HG03521 (cell line): ENCODE data around the gene LRRN4.
"Not testable (repeated sequence)": the region's sequence is repeated elsewhere in the genome, so short reads cannot be mapped to it uniquely, and the experiment has no call there.

Source experiments
- ATAC-seq: cut with Tn5 transposase; IDR thresholded peaks from one replicate; pipeline ENCODE4 v1.9.1; 2021; ENCODE audit warnings: mild to moderate bottlenecking, moderate library complexity; ENCODE audit not compliant: unreplicated experiment

Gene LRRN4

GRCh38 chr20:6060213-6060612 lies 6.4 kb upstream of the LRRN4 start:
- no peak for ATAC-seq

DNA sequence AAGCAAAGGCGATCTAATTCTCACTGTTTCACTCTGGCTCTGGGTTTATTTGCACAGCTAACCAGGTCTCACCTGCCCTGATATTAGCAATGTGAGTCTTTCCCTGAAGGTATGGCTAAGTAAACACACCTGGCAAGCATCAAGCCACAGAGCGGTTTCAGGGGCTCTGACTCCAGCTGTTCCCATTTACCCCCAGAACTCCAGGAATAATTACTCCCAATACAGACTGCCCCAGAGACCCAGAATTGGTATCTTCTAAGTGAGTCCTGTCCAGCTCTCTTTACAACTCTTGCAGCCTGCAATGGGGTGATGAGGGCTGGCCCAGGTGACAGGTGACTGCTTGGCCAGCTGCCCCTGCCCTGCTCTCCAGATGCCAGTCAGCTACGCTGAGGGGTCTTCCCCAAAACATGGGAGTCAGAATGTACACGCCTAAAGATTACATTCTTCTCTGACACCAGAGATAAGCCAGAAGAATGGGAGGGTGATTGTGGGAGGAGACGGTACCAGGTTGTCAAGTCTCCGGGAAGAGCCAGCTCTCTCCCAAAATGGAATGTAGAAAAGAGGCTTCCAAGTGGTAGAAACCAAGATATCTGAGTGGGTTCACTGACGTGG lies 4.9 kb upstream of the LRRN4 start:
- ATAC-seq: no peak

DNA sequence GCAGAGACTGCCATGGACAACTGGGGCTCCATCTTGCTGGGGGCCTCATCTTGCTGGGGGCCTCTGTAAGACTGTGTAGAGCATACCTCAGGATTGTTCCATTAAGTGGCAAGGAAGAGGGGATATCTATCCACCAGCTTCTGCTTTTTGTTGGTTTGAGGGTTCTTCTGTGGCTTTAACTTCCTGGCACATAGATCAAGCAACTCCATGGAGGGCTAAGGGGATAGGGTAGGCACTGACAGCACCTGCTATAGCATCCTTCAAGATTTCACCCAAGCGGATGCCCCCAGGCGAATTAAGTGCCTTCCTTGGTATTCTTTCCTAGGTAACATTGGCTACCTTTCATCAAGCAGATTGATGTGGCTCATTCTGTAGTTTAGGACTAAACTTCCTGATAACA lies 3.8 kb upstream of the LRRN4 start:
- ATAC-seq: no peak

DNA sequence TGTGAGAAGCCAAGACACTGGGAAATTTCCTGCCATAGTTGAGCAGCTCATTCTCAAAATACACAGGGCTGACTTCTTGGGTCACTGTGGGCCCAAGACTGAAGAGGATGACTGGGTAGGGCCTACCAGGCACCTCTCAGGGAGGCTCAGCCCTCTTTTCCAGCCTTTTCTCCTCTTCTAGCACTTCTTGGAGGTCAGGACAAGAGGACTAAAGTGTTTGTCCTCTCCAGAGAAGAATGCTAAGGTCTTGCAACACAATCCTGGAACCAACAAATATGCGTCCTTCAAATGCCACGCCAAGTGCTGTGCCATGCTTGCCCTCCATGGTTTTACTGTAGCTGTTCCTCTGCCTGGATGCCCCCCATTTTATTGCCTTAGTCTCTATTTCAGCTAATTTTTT lies 3.3 kb upstream of the LRRN4 start:
- no peak for ATAC-seq

GRCh38 chr20:6055981-6056569 lies 2.2 kb upstream of the LRRN4 start:
- ATAC-seq: no peak

- no peak for ATAC-seq
Measured at GRCh38 chr20:6055161-6055783, 1.4 kb upstream of the LRRN4 start.

- ATAC-seq: not testable (repeated sequence)
Measured at GRCh38 chr20:6054689-6055051, 810 bp upstream of the LRRN4 start.

- no peak for ATAC-seq
Measured at GRCh38 chr20:6053064-6053775, 640 bp downstream of the LRRN4 start.

DNA sequence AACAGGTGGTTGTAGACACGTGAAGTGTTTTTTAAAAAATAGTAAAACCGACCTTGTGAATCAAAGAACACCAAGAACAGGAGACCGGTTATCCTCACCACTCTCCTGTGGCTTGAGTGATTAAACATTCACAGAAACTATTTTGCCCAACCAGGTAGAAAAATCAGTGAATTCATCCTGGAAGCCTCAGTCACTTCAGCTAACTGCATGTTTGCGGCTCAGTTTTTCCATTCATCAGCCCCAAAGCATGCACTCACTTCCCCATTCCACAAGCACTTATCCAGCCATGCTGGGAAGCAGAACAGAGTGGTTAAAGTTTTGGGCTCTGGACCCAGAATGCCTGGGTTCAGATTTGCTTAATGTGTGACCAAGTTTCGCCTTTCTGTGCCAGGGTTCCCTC lies 2.4 kb downstream of the LRRN4 start:
- ATAC-seq: no peak

- ATAC-seq: no peak
Measured at GRCh38 chr20:6048391-6048790, 5.5 kb downstream of the LRRN4 start.

DNA sequence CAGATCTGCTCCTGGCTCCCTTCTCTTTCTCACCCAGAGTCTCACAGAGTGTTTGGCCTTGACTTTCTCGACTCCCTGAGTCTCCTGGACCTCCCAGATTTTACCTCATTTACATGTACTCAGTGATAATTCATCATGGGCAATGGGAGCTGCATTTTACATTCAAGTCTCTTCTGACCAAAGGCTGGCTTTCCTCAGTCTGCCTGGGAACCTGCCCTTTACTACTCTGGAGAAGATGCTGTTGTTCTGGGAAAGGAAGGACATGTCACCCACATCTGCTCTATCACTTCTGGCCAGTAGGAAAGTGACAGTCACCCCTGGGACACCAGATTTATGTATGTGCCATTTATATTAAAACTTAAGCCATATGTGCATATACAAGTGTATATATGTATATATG lies 7.4 kb downstream of the LRRN4 start:
- ATAC-seq: no peak

DNA sequence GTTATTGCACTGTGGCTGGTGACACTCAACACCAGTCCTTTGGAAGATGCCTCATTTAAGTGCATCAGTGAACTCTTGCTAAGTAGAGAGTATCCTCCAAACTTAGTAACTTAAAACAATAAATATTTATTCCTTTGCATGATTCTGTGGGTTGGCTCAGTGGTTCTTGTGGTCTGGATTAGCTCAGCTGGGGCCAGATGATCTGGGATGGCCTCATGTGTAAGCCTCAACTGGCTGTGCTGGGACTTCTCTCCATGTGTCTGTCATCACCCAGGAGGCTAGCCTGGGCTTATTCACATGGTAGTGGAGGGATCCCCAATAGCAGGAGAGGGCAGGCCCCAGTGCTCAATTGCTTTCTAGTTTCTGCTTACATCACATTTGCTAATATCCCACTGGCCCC lies 8.3 kb downstream of the LRRN4 start:
- no peak for ATAC-seq

DNA sequence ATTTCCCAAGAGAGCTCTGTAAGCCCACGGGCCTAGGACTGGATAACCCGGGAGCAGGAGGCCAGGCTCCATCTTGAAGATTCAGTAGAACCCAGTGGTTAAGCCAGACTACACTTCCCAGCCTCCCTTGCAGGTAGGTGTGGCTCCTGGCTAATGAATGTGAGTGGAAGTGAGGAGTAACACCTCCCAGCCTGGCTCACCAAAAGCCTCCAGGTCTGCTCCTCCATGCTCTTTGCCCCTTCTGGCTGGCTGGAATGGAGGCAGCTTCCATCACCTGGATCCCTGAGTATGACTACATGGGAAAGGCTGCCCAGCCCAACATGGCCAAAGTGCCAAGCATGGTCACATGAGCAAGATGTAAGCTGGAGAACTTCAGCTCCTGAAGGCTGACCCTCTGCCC lies 9.7 kb downstream of the LRRN4 start:
- no peak for ATAC-seq

GRCh38 chr20:6041808-6042265 lies 12.0 kb downstream of the LRRN4 start:
- ATAC-seq: no peak

DNA sequence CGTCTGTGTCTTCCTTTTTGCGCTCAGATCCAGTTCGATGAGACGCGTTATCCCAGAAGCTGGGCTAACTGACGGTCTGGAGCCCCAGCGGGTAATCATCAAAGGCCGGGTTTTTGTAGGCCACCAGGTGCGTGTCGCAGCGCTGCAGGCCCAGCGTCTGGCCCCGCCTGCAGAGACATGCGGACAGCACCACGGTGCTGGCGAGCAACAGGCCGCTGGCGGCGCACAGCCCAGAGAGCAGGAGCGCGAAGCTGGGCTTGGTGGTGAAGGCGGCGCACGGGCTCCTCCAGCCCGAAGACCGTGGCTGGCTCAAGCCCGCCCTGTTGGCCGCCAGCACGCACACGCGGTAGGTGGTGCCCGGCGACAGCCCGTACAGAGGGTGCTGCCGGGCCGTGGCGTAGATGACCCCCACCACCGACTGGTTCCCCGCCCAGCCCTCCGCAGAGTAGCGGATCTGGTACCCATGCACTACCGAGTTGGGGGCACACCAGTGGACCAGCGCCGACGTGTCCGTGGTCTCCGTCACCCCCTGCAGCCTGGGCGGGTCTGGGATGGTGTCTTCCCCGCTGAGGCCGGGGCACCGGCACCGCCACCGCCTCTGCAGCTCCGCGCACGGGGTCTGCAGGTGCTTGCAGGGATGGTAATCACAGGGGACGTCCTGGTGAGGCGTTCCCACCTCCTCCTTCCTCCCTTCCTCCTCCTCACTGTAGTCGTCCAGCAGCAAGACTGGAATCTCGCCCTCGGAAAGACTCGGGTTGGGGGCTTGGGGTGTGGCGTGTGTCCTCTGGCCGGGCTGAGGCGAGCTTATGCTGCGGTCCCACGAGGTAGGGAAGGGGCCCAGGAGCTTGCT lies 12.7 kb downstream of the LRRN4 start:
- no peak for ATAC-seq

DNA sequence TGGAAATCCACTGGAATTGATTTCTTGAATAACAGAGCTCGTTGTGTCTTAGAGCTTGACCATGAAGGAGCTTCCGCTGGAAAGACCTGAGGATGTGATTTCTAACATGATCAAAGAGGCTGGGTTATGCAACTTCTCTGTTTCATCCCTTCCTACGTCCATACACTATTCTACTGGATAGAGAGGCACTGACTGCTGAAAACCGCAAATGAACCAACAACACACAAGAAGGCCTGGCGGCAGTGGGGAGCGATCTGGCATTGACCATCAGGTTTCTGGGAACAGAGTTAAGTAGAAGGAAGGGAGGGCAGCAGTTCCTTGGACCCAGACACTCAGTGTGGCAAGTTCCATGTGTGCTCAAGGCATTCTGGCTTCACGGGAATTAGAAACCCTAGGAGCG lies 13.3 kb downstream of the LRRN4 start:
- ATAC-seq: no peak

GRCh38 chr20:6039766-6040165 lies 14.1 kb downstream of the LRRN4 start:
- no peak for ATAC-seq

DNA sequence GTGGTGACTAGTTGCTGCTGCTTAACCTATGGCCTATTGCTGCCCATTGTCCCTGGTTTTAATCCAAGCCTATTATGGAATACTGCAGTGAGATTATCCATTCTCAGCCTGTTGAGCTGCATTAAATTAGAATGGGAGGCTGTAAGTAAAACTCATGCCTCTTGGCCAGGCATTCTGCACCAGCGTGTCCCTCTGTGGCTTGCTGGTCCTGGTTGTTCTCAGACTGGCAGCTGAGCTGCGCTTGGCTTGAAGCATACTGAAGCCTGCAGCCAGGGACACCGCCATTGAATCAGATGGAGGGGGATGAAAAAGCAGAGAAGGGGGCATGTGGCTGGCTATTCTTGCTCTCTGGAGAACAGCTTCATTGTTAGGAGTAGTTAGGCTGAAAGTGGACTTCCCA lies 15.6 kb downstream of the LRRN4 start:
- no peak for ATAC-seq

- no peak for ATAC-seq
Measured at GRCh38 chr20:6037082-6037481, 16.8 kb downstream of the LRRN4 start.

GRCh38 chr20:6036213-6036612 lies 17.6 kb downstream of the LRRN4 start:
- no peak for ATAC-seq
